ENCODE measurements around the gene PGBD5. TPM values are rescaled to one million over a fixed set of nuclear protein-coding genes. Genes with fewer than 3 reads are reported as not detected.

Gene PGBD5
- polyA plus RNA-seq, 3 donors: 7.4 to 8.7 (median 7.7) TPM

DNA sequence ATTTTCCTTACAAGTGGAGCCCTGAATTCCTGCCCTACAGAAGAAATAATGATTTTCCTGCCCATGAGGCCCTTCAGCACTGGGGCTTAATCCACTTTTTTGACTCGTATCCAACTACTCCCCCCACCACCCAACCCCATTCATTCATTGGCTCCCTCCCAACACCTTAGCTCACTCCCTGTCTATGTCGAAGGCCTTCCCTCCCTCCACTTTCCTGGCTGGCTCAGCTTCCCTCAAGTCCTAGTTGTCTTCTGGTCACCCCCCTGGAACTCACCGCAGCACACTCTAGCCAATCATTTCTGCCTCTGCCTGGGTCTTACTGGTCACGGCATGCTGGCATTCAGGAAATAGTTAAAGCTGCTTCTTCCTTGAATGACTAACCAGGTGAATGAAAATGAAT lies 118.9 kb downstream of the PGBD5 start:
- DNase-seq: no peak

DNA sequence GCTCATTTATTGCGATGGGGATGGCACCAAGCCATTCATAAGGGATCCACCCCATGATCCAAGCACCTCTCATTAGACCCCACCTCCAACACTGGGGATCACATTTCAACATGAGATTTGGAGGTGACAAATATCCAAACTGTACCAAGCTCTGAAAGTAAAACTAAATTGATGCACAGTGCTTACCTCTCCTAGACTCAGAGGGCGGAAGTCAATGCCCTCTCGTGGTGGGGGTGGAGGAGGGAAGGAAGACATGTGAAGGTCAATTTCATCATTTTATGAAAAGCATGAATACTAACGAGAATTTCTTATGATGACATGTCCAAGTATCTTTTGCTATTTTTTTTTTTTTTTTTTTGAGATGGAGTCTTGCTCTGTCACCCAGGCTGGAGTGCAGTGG lies 120.0 kb downstream of the PGBD5 start:
- no peak for DNase-seq

GRCh38 chr1:230303822-230304221 lies 122.3 kb downstream of the PGBD5 start:
- no peak for DNase-seq

GRCh38 chr1:230303069-230303468 lies 123.1 kb downstream of the PGBD5 start:
- DNase-seq: no peak

DNA sequence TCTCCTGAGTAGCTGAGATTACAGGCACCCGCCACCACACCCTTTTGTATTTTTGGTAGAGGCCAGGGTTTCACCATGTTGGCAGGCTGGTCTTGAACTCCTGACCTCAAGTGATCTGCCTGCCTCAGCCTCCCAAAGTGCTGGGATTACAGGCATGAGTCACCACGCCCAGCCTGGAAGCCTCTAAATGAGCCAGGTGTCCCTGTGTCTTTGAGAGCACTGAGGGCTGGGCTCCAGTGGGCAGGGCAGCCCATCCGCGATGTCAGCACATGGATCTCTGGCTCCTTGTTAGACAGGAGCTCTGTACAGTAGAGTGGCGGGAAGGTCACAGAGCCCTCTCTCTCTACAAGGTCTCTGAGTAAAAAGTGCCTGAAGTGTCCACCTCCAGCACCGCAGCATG lies 124.3 kb downstream of the PGBD5 start:
- no peak for DNase-seq

- DNase-seq: no peak
Measured at GRCh38 chr1:230301322-230301721, 124.8 kb downstream of the PGBD5 start.

- no peak for DNase-seq
Measured at GRCh38 chr1:230300322-230301301, 125.5 kb downstream of the PGBD5 start.

DNA sequence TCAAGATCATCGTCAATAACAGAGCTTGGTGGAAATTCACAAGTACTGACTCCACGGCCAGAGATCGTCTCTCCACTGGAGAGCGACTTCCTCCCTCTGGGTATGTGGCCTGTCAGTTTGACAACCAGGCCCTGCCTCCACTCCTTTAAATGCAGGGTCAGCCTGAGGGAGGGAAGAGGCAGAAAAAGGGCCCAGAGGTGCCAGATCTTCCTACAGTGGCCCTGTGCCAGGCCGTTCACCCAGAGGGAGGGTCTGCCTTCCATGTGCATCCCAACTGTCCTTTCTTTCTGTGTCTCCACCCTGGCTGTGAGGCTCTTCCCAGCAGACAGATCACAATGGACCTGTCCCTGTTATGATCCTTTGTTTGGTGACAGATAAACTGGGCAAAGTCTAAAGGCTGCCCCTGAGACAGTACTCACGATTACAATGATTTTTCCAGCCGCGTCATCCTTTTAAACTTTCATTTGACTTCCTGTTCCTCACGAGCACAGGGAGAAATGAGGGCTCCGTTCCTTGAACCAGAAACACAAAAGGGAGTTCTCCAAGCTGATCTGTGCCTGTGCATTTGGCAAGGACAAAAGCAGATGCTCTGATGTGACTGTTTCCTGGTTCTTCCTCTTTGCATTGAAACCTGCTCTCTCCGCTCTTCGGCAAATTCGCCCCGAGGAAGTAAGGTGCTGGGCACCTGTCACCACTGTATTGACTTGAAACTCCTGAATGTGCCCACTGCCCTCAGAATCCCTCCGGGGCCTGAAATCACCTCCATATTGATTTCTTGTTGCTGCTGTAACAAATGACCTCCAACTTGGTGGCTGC lies 126.7 kb downstream of the PGBD5 start:
- DNase-seq: no peak

DNA sequence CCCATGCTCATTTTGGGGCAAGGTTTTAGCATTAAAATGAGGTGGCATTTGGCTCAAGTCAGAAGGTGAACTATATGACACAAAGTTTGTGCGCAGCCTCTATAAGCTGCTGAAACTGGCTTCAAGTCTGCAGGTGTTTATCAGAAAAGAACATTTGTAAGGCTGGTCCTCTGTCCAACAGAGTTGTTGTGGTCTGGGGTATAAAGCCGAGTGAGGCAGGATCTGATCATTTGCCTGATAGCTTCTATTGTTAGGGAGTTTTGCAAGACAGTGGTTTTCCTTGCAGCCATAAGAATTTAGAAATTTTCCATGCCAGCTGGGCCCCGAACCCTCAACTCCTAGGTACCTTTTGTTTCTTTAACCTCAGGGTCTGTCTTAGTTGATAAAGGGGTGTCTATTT lies 130.8 kb downstream of the PGBD5 start:
- DNase-seq: no peak

DNA sequence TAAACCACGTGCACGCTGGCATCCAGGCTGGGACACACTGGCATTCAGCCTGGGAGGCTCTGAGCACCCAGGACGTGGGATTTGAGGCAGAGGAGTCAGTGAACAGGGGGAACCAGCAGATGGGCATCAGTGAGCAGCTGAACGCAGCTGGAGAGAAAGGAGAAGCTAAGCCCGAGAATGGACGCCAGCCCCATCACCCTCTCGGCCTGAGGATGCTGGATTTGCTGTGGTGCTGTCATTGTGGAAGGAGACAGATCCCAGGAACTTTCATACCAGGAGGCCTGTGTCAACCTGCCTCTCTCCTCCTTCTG lies 132.8 kb downstream of the PGBD5 start:
- no peak for DNase-seq

DNA sequence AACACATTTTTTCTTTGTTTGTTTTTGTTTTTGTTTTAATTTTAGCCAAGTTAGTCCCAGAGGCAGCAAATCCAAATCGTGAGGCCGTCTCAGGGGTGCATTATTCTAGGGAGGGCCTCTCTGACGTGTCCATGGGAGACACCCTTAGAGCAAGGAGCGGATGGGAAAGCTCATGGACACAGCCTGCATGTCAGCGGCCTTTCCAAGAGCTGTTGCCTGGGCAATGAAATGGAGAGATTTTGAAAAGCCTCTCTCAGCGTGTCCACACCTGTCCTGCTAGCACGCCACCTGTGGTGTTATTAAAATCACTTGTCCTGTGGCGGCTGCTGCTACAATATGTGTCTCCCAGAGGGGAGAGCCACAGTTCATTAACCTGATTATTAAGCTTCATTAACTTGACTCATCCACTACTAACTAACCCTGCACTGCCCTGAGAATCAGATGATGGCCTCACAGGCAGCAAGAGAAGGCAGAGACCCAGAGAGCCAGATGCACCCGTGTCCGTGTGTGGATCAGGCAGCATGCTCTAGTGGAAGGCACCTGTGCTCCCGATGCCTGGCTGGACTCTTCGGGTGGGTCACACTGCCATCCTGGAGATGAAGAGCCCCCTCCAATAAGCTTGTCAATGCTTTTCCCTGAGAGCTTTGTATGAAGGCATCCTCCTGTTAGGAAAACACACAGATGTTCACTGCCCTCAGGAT lies 133.3 kb downstream of the PGBD5 start:
- DNase-seq: no peak

GRCh38 chr1:230291731-230292620 lies 134.2 kb downstream of the PGBD5 start:
- no peak for DNase-seq

DNA sequence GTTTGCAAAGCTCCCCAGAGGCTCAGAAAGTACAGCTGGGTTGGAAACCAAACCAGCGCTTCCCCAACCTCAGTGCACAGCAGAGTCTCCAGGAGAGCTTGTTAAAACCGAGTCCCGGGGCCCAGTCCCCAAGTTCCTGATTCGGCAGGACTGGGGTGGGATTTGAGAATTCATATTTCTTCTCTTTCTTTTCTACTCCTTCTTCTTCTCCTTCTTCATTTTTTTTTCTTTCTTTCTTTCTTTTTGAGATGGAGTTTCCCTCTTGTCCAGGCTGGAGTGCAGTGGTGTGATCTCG lies 136.8 kb downstream of the PGBD5 start:
- DNase-seq: no peak

DNA sequence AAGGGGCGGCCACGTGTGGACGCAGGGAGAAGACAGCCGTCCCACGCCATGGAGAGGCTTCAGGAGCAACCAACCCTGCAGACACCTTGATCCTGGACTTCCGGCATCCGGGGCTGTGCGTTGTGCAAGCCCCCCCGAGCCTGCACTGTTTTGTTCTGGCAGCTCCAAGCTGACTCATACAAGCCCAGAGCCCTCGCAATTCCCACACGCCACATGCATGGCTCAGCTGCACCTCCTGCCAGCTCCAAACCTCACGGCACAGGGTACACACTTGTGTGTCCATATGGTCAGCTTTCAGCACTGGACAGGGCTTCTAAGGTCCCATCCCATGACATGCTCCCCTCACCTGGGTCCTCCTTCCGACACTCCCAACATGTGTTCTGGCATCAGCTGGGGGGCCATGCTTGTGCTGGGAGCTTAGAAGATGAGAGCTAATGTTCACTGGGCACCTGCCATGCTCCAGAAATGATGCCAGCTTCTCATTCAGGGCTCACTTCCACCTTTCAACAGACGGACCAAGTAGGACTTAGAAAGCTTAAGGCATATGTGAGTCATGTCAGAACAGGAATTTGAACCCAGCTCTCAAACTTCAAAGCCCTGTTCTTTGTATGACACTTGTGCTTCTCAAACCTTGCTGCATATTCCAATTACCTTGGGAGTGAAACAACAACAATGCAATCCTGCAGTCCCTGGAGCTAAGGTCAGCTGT lies 137.3 kb downstream of the PGBD5 start:
- no peak for DNase-seq

GRCh38 chr1:230287674-230288315 lies 138.3 kb downstream of the PGBD5 start:
- no peak for DNase-seq

- no peak for DNase-seq
Measured at GRCh38 chr1:230286890-230287269, 139.3 kb downstream of the PGBD5 start.

DNA sequence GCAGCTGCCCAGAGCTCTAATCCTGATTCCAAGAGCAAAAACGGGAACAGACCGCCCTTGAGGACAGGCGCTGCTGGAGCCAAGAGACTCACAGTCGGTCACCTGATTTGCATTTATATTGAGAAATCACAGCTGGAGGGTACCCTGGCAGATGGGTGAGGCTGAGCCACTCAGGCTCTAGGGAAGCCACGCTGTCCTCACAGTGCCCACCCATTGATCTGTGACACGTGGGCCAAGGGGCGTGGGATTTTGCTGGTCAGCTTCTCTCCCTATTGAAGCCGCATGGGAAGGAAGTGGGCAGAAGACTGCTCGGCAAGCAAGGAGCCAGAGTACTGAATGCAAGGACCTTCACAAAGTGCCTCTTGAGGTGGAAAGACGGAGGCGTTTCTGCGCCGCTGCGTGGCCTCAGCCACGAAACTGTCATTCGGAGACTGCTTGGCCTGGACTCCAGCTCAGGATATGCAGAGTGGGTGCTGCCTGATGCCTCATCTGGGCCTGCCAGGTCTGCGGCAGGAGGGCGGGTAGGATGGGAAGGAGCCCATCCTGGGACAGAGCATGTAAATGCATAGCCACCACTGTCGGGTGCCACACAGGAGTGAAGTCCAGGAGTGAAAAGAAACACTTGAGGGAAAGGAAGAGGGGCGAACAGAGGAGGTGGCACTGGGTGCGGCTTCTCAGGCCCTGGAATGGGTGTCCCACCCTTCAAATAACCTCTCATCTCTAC lies 139.8 kb downstream of the PGBD5 start:
- DNase-seq: no peak

DNA sequence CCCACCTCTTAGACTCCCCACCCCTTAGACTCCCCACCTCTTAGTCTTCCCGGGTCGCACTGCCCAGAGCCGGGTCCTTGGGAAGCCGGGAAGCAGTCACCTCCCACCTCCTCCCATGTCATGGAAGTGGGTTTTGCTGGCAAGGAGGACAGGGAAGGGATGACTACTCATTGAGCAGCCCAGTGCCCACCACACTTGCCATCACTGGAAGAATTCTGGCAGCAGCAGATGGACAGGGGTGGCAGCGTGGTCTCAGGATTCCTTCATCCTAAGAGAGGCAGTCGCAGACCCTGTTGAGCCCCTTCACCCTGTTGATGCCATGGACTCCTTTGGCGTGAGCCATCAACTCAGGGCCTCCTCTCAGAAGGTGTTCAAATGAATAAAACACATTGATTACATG lies 140.8 kb downstream of the PGBD5 start:
- DNase-seq: no peak

DNA sequence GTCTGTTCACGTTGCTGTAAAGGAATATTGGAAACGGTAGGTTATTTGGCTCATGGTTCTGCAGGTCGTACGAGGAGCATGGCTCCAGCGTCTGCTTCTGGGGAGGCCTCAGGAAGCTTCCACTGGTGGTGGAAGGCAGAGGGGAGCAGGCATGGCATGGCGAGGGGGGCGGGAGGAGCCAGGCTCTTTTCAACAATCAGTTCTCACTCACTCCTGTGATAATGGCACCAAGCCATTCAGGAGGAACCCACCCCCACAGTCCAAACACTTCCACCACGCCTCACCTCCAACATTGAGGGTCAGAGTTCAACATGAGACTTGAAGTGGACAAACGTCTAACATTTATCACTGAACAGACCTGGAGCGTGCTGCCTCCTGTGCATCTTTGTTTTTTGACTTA lies 141.2 kb downstream of the PGBD5 start:
- DNase-seq: no peak

GRCh38 chr1:230283678-230284077 lies 142.5 kb downstream of the PGBD5 start:
- no peak for DNase-seq
